CD4-positive, alpha-beta T cell treated with Interleukin-15 for 4 hours (primary cell): Measurements from ENCODE around the gene ADPRH.
"Not testable (repeated sequence)": the region's sequence is repeated elsewhere in the genome, so short reads cannot be mapped to it uniquely, and the experiment has no call there.

Source experiments
- DNase-seq: peaks from one replicate; pipeline ENCODE4 v3.0.0-alpha.2; 2020; ENCODE audit warnings: low spot score

The ADPRH gene

DNA sequence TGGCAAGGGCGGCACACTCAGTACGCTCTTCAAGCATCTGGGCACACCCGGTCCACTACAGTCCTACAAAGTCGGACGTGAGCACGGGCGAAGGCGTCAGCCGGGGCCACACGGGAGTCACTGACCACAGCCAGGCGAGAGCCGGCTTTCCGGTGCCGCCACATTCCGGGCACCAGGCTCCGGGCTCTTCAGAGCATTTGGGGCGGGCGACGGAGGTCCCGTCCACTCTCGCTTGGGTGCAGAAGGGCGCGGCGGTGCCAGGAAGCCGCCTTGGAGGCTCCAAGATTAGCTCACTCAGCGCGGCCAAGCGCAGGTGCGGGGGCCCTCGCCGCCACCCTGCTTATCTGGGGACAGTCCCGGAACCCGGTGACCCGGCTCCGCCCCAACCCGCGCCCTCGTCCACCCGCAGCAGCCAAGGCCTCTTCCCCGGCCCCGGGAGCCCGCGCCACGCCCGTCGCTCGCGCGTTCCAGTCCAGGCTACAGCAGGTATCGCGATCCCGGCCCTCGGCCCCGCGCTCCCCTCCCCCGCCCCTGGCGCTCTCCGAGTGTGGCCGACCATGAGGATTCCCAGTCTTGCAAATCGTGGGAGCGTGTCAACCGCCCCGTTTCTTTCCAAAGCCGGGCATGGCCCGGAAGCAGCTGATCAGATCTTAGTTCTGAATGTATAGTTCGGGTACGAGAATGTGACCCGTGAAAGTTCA, at the start of gene ADPRH:
TSS of gene ADPRH (plus strand) at position 127 of the 701 bp plus-strand sequence. CDS start 2,678 bp downstream, outside the sequence.
- peak; percentile 43 for DNase-seq

- DNase-seq: no peak
Observed at GRCh38 chr3:119529883-119530282, 49.4 kb upstream of the ADPRH start.

GRCh38 chr3:119530456-119530855, 48.8 kb upstream of the ADPRH start:
- DNase-seq: no peak

DNA sequence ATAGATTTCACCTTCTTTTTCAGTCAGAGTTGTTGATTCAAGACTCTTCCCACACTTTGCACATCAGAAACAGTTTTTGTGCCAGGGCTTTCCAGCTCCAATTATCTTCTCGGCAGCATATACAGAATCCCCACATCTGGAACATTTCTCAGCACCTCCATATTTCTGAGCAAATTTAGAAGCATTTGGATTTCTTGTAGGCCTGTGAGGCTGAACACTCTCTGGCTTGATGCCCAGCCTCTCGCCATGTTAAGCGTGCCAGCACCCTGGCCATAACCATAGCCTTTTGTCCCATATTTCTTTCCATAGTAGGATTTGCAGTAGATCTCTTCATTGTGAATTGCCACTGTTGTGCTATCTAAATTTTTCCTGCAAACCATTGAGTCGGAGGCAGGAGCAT, 48.1 kb upstream of the ADPRH start:
- no peak for DNase-seq

DNA sequence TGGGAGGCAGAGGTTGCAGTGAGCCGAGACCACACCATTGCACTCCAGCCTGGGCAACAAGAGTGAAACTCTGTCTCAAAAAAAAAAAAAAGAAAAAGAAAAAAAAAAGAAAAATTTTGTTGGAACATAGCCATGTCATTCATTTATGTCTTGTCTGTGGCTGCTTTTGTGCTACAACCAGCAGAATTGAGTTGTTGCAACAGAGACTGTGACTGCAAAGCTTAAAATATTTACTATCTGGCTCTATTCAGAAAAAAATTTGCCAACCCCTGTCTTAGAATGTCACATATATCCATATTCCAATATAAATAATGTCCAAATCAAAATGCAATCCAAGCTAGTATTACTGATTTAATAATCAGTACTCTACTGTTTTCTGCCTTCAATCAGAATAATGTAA, 45.0 kb upstream of the ADPRH start:
- no peak for DNase-seq

- no peak for DNase-seq
Observed at GRCh38 chr3:119536757-119537156, 42.5 kb upstream of the ADPRH start.

DNA sequence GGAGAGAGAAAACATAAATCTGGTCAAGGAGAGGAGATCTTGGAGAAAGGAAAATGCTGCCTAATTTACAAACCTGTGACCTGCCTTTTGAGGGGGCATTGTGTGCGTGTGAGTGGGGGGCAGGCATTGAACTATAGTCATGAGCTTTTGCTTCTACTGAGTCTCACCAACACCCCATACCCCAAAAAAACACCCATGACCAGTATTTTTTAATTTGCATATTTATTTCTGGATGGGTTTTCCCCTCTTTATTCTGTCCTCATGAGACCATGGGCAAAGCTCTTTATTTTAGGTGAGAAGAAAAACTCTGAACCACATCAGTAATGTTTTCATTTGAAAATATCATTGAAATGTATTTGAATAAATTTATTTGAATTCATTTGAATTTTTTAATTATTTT, 40.5 kb upstream of the ADPRH start:
- DNase-seq: no peak

DNA sequence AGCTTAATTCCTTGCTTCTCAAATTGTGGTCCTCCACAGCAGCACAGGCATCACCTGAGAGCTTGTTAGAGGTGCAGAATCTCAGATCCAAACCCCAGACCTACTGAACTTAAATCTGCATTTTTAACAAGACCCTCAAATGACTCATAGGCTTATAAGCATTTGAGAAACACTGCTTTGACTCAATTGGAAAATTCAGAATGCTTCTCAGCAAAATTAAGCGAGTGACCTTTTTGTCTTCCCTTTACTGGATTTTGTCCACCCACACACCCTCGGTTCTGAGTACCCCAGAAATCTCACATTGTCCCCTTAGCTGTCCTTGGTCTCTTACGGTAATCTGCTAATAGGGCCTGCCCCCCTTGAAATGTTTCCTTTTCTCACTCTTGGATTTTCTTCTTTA, 37.7 kb upstream of the ADPRH start:
- no peak for DNase-seq

GRCh38 chr3:119542168-119542767, 37.0 kb upstream of the ADPRH start:
- no peak for DNase-seq

DNA sequence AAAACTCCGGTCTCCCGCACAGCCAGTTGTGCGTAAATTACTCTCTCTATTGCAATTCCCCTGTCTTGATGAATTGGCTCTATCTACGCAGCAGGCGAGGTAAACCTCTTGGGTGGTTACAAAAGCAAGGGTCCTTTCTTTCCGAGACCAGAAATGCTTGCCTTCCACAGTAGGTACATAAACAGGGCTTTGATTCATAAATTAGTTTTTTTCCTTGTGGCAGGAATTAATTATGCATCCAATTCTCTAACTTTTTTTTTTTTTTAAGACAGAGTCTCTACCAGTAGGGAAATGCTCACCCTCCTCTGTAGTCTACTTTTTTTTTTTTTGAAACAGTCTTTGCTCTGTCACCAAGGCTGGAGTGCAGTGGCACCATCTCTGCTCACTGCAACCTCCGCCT, 36.1 kb upstream of the ADPRH start:
- DNase-seq: no peak

DNA sequence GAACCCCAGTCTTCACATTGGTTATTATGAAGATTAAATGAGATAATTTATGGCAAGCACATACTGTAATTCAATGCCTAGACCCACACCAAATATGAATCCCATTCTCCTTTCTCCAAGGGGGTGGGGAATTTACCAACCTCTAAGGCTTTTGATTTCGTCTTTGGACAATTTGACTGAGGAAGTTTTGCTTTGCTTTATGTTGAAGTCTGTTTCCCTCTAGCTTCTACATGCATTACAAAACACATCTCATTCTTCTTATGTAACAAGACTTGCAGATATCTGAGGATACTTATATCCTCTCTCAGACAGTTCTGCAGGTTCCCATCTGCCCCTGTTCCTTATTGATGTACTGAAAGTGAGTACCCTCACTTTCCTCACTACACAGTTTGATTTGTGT, 32.1 kb upstream of the ADPRH start:
- no peak for DNase-seq

GRCh38 chr3:119548341-119548740, 31.0 kb upstream of the ADPRH start:
- no peak for DNase-seq

- no peak for DNase-seq
Observed at GRCh38 chr3:119550192-119550910, 28.9 kb upstream of the ADPRH start.

GRCh38 chr3:119551598-119551997, 27.7 kb upstream of the ADPRH start:
- no peak for DNase-seq

- not testable (repeated sequence) for DNase-seq
Observed at GRCh38 chr3:119552928-119553327, 26.4 kb upstream of the ADPRH start.

DNA sequence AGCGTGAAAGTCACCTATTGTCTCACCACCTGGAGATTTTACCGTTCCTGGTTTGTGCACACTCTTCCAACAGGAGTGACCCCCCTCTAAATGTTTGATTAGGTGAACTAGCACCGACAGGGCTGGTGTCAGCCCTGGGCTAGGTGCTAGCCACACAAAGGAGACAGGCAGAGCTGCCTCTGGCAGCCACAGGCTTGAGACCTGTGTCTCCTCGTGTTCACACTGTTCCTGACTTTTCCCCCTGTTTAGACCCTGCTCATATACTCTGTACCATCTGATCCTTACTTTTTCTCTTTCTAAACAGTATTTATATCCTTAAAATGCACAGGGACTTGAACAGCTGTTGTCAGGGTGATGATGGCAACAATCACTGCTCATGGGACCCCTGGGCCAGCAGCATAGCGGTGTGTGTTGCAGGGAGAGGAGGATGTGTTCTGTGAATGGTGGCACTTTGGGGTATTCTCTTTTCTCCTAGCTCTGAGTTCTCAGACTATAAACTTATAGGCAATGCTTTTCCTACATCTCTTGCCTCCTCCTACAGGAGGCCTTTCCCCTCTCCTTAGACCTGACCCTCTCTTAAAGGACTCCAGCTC, 25.4 kb upstream of the ADPRH start:
- DNase-seq: no peak

- peak; percentile 10 for DNase-seq
Observed at GRCh38 chr3:119555309-119555735, 24.0 kb upstream of the ADPRH start.

DNA sequence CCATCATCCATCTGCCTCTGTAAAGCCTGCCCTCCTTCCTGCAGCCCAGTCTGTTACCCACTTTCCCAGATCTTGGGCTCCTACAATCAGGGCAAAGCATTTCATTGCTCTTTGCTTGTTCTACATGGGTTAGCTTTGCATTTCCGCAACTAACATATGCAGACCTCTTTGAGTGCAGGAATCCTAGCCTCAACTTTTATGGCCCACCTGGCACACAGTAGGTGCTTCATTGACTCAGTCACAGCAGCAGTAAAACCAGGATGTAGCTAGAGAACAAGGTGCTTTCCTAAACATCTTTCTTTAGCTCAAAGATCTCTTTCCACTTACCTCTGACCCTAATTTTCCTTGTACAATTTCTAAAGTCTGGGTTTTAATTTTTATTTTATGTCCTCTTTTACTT, 23.4 kb upstream of the ADPRH start:
- no peak for DNase-seq

DNA sequence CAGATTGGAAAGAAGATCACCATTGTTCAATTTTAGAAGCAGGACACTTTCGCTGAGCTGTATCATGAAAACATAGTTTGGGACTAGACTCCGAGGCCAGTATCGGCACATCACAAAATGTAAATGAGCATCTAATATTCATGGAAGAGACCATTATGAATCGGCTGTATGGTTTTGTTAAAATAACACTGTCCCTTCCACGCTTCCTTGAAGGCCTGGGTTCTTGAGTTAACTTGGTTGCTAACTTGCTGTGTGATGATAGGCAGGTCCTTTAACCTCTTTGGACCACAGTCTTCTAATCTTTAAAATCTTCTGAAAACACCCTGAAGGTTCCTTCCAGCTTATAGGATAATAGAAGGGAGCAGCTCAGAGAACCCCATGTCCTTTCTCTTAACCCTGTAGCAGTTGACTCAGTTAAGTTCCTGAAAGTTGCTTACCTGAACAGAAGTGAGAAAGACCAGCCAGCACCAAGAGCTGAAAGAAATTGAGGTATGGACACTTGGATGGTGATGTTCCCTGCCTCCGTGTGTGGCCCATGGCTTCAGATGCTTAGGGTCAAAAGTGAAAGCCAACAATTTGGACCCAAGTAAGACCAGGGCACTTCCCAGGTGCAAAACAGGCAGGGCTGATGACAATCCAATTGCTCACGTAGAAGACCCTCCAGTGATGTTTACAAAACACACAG, 22.0 kb upstream of the ADPRH start:
- DNase-seq: no peak

GRCh38 chr3:119557877-119558269, 21.4 kb upstream of the ADPRH start:
- peak; percentile 24 for DNase-seq

- no peak for DNase-seq
Observed at GRCh38 chr3:119558626-119559317, 20.5 kb upstream of the ADPRH start.
